ENCODE data around the gene CCDC12.
"Not testable (repeated sequence)": the region's sequence is repeated elsewhere in the genome, so short reads cannot be mapped to it uniquely, and the experiment has no call there.

CCDC12 gene

GRCh38 chr3:46922426-46922825, 54.1 kb downstream of the CCDC12 start:
- no peak for DNase-seq (ENCODE audit: low spot score)

- no peak for DNase-seq (ENCODE audit: low spot score)
Observed at GRCh38 chr3:46921871-46922271, 54.7 kb downstream of the CCDC12 start.

DNA sequence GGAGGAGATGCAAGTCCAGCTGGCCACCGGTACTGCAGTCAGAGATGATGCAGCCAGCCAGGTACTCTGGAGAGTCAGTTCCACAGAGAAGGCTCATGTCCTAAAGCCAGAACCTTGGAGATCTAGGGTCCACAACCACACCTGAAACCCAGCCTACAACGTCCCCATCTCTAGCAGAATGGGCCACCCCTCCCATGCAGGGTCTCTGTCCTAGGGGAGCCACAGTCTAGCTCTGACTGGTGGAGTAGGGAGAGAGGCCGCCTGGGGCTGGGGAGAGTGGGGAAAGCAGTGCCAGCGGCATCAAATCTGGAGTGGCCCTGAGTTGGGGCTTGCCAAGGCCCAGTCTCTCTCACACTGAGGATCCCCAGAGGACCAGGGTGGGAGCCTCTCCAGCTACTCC, 55.5 kb downstream of the CCDC12 start:
- DNase-seq (ENCODE audit: low spot score) = no peak

DNA sequence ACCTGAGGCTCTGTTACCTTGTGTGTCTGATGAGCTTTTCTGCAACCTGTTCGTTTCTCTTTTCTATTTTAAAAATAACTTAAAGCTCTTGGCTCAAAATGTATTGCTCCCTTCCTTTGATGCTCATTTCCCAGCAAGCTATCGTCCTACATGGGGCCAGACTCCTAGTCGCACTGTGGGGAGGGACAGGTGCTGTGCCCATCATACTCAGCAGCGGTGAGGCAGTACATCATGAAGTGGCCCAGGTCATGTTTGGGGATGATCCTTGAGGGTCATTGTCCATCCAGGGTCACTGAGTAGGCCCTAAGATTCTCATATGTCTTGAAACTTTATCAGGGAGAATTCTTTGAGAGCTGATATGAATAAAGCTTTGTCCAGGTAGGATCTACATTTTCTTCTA, 57.9 kb downstream of the CCDC12 start:
- DNase-seq (ENCODE audit: low spot score) = no peak

DNA sequence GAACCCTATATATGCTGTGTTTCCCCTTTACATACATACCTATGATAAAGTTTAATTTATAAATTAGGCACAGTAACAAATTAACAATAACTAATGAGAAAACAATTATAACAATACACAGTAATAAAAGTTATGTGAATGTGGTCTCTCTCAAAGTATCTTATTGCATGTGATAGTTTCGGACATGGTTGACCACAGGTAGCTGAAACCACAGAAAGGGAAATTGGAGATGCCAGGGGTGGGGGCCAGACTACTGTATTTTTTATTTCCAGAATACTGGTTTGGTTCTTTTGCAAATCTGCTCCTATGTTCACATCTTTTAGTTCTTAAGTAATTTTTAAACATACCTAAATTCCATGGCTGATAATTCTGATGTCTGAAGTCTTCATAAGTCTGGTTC, 58.3 kb downstream of the CCDC12 start:
- DNase-seq (ENCODE audit: low spot score) = no peak

DNA sequence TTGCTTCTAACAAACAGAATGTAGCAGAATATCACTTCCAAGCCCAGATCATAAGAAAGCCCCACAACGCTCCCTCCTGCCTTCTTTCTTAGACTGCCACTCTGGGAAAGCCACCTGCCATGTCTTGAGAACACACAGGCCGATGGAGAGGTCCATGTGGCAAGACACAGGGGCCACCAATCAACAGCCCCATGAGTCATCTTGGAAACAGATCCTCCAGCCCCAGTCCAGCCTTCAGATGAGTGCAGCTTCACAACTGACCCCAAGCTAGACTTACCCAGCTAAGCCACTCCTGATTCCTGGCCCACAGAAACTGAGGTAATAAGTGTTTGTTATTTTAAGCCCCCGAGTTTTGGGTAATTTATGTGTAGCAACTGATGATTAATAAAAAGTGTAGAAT, 59.3 kb downstream of the CCDC12 start:
- DNase-seq (ENCODE audit: low spot score) = no peak

DNA sequence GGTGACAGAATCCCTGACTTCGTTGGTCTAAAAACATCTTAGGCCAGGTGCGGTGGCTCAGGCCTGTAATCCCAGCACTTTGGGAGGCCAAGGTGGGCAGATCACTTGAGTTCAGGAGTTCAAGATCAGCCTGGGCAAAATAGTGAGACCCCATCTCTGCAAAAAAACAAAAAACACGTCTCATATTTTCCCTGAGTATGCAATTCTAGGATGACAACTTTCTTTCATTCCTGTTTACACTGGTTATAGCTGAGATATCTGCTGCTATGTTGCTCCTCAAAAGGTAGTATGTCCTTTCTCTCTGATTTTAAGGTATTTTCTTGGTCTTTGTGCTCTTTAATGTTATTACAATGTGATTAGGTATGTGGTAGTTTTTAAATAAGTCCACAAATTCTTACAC, 59.7 kb downstream of the CCDC12 start:
- no peak for DNase-seq (ENCODE audit: low spot score)

- no peak for DNase-seq (ENCODE audit: low spot score)
Observed at GRCh38 chr3:46916278-46916677, 60.3 kb downstream of the CCDC12 start.

GRCh38 chr3:46915297-46915822, 61.2 kb downstream of the CCDC12 start:
- no peak for DNase-seq (ENCODE audit: low spot score)

GRCh38 chr3:46914849-46915248, 61.7 kb downstream of the CCDC12 start:
- DNase-seq (ENCODE audit: low spot score) = no peak

DNA sequence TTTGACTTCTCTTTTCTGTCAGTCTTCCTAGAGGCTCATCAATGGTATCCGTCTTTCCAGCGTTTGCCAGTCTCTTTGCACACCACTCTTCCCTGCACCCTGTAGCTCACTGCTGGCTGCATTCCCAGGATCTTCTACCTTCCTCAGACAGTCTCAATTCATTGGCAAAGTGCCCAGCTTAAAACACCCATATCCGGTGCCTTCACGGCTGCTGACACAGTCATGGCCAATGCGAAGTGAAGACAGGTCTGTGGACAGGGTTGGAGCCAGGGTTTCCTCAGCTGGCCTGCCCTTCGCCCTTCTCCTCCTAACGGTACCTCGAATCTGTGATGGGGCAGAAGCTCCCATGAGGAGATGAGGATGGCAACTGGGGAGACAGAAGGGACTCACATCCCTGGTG, 62.9 kb downstream of the CCDC12 start:
- DNase-seq (ENCODE audit: low spot score) = no peak

DNA sequence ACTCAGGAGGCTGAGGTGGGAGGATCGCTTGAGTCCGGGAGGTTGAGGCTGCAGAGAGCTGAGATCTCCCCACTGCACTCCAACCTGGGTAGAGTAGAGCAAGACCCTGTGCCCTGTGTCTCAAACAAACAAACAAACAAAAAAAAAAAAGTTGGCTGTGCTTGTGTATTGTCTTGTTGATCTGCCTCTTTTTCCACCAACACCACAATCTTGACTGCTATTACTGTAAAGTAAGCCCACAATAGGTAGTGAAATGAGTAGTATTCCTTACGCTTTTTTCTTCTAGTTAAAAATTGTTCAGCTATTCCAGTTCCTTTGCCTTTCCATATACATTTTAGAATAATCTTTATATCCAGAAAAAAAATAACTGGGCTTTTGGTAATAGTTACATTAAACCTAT, 63.6 kb downstream of the CCDC12 start:
- DNase-seq (ENCODE audit: low spot score) = no peak

GRCh38 chr3:46910914-46911313, 65.6 kb downstream of the CCDC12 start:
- not testable (repeated sequence) for DNase-seq (ENCODE audit: low spot score)

GRCh38 chr3:46910166-46910760, 66.3 kb downstream of the CCDC12 start:
- DNase-seq (ENCODE audit: low spot score) = no peak

DNA sequence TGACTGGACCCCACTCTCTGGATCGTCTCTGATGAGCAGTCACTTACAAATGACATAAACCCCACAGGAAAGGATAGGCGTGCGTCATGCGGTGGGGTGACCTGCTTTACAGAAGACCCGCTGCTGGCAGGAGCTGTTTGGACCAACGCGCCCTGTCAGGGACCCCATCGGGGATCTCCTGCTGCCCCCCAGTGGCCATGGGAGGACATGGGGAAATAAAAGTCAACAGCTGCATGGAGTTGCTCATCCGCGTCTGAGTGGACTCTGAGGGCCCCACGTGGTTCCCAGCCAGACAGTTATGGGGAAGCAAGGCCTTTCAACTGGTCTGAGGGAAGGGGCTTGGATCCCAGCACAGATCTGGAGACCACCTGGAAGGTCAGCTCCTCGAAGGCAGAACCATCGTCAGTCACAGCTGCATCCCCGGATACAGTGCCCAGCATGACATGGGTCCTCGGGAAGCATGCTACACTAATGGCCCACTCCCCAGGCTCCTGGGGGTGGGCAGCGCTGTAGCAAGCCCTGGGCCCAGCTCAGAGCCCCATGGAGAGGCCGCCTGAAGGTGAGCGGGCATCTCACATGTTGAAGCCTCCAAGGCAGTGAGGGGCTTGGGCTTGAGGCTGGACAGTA, 66.9 kb downstream of the CCDC12 start:
- peak; percentile 59 for DNase-seq (ENCODE audit: low spot score)

DNA sequence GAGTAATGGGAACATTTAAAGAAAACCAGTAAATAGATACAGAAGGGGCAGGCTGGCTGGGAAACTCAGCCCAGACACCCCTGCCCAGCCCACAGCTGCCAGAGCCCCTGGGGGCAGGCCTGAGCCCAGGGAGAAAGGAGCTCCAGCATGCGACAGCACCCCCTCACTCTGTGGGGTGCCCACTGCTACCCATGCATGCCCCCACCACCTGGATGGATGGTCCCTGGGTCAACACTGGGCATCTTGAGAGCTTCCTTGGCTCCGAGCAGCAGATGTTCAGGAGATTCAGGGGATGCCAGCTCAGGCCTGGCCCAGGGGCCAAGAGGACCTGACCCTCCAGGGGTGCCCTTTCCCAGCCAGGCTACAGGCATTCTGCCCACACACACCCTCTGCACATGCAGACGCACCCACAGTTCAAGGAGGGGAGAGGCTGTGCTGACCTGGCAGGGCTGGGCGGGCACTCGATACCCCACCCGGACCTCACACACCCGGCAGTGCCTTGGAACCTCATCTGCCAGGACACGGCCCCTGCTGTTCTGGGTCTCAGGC, 67.5 kb downstream of the CCDC12 start:
- no peak for DNase-seq (ENCODE audit: low spot score)

DNA sequence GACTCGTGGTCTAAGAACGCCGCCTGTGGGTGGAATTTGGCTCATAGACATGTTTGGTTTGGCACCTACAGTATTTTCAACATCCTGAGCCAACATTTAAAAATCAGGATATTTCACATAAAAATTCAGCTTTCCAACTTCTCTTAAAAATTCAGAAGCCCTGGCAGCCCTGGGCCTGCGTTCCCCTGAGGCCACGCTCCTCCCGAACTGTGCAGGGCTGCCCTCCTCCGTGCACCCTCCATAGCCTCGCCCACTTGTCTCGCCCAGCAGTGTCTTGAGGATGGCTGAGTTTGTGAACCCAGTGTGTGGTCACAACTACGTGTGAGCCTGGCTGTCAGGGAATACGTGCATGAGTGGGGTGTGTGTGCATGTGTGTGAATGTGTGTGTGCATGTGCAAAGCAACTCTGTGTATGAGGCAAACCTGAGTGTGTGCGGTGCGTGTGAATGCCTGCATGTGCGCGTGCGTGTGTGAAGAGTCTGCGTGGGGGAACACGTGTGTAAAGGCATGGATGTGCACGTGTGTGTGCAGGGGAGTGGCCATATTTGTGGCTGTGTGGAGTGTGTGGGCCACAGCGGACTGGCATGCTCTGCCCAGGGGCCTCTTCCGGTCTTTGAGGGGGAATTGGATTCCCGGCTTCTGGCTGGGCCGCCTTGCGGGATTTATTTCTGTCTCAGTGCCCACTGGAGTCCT, 68.1 kb downstream of the CCDC12 start:
- DNase-seq (ENCODE audit: low spot score) = no peak

DNA sequence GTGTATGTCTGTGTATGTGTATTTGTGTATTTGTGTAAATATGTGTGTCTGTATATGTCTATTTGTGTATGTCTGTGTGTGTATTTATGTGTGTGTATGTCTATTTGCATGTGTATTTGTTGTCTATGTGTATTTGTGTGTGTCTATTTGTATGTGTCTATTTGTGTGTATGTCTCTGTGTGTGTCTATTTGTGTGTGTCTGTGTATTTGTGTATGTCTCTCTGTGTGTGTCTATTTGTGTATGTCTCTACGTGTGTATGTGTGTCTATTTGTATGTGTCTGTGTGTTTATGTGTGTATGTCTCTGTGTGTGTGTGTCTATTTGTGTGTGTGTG, 68.6 kb downstream of the CCDC12 start:
- no peak for DNase-seq (ENCODE audit: low spot score)

DNA sequence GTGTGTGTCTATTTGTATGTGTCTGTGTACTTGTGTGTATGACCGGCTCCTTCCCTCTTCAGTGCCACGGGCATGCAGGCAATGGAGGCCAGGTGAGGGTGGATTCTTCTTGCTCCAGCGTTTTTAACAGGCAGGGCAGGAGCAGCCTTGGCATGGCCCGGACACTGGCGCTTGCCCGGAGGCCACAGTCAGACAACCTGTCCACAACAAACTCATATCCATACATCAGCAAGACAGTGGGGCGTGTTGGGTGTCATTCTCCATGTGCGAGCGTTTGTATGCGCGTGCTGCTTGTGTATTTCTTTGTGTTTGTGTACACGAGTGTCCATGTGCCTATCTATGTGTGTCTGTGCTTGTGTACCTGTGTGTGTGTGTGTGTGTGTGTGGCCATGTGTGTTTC, 69.3 kb downstream of the CCDC12 start:
- DNase-seq (ENCODE audit: low spot score) = no peak

GRCh38 chr3:46906471-46907058, 70.0 kb downstream of the CCDC12 start:
- DNase-seq (ENCODE audit: low spot score) = no peak

DNA sequence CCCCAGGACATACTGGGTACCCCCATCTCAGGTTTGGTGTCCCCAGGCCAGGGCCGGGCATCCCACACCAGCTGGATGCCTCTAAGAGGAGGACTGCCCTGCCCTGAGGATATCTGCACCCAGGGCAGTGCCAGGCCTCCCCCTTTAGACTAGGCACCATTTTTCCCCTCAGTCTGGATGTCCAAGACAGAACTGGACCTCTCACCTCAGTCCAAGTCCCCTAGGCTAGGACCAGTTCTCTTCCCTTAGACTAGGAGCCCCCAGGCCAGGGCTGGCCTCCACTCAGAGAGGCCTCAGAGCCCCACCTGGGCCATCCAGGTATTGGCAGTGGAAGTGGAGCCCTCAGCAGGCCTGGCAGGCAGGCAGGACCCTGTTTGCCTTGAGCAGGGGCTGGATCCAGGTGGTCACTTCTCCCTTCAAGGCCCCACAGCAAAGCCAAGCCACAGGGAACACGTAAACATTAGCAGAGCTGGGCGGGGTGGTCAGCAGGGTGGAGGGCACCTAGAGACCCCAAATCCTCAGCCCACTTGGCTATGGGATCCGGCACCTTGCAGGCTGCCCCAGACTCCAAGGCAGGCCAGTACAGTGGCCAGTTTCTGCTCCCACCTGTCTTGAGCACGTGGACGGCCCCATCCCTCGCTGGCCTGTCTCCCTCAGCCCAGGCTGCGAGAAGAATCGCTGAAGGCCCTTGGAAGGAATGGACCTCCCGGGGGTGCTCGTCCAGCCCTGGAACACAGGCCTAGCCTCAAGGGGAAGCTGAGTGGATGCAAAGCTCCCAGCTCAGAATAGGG, 70.7 kb downstream of the CCDC12 start:
- no peak for DNase-seq (ENCODE audit: low spot score)

GRCh38 chr3:46905213-46905560, 71.4 kb downstream of the CCDC12 start:
- no peak for DNase-seq (ENCODE audit: low spot score)

Measured in hematopoietic multipotent progenitor cell treated with erythropoietin and hydrocortisone succinate and interleukin-3 and kit ligand, for 17 days (in vitro differentiated cells).